ENCODE data around the gene KRTAP4-5.
"Not testable (repeated sequence)": the region's sequence is repeated elsewhere in the genome, so short reads cannot be mapped to it uniquely, and the experiment has no call there.

The KRTAP4-5 gene

DNA sequence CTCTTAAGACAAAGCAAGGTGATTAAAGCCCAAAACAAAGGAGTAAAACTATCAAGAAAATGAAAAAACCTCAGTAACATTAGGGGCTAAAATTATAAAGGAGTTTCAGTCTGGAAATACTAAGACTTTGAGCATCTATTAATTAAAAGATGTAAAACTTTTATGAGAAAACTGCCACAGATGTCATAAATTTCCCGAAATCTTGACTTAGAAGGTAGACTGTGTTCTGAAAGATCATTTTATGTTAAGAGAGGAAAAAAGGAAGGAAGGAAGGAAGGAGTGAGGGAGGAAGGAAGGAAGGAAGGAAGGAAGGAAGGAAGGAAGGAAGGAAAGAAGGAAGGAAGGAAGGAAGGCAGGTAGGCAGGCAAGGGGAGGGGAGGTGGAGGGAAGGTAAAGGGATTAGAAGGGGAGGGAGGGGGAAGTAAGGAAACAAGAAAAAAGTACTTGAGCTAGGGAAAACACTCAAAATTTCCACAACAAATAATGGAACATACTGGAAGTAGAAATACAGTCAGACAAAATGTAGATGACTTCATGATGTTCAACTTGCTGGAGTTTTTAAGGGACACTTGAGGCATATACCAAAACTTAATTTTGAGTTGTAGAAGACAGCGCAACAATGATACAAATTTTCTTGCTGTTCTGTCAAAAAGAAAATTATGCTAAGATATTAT is 2.0 kb downstream of the KRTAP4-5 start:
- DNase-seq = no peak

DNA sequence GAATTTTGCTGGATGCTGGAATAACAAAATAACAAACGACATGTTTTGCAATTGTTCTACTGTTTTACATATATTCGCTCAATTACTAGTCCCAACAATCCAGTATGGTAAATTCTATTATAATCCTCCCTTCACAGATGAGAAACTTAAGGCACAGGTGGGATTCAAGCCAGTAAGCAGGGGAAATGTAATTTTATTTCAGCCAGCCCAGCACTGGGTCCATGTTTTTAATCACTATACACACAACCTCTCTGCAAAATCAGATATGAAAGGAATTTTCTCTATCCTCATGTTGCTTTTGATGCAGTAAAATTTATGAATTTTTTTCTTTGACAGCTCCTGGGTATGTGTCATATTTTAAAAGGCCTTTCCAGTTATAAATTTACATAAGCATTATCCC is 4.4 kb downstream of the KRTAP4-5 start:
- DNase-seq = no peak

GRCh38 chr17:41144846-41145245 is 4.8 kb downstream of the KRTAP4-5 start:
- DNase-seq = no peak

- no peak for DNase-seq
Observed at GRCh38 chr17:41141361-41141760, 8.3 kb downstream of the KRTAP4-5 start.

GRCh38 chr17:41140360-41141131 is 9.1 kb downstream of the KRTAP4-5 start, which contains the start of gene KRTAP4-6:
Gene KRTAP4-6 (minus strand): TSS chr17:41140544. CDS start chr17:41140487, 57 bp downstream.
- DNase-seq = no peak

DNA sequence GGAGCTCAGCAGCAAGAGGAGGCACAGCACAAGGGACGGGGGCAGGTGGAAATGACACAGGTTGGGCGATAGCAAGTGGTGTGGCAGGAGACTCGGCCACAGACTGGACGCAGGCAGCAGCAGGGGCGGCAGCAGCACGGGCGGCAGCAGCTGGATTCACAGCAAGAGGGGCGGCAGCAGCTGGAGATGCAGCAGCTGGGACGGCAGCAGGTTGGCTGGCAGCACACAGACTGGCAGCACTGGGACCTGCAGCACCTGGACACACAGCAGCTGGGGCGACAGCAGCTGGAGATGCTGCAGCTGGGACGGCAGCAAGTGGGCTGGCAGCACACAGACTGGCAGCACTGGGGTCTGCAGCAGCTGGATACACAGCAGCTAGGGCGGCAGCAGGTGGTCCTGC is 9.8 kb downstream of the KRTAP4-5 start:
- not testable (repeated sequence) for DNase-seq

- DNase-seq = no peak
Observed at GRCh38 chr17:41133880-41134735, 15.5 kb downstream of the KRTAP4-5 start.

DNA sequence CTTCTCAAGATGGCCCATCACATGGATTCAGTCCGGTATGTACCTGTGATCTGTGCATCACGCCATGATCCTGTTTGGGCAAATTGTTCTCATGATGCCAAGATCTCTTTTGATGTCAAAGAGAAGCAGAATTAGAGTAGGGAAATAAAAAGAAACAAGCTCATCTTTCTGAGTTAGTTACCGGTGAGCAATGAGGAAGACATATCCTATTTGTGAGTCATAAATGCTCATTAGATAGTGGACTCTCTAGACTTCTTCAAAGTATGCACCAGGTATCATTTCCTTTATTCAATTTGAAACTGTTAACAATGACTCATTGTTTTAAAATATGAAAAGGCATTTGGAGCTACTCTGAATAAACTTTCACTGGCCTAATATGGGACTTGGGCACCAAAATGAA is 17.6 kb downstream of the KRTAP4-5 start:
- no peak for DNase-seq

DNA sequence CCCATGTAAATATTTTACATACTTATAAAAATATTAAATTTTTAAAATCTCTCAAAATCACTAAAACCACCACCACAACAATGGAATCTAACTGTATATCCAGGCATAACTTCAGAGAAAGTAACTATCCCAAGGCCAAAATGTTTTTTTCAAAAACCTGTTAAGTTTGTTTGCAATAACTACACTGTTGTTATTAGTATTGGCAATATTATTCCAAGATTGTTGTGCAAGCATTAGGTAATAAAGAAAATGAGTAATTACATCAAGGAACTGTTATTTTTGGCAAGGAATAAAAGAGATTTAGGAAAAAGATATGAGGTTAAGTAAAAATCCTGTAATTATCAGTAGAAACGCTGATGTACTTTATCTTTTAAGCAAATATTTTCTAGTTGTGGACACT is 22.3 kb downstream of the KRTAP4-5 start:
- no peak for DNase-seq

- DNase-seq = no peak
Observed at GRCh38 chr17:41126412-41126811, 23.2 kb downstream of the KRTAP4-5 start.

DNA sequence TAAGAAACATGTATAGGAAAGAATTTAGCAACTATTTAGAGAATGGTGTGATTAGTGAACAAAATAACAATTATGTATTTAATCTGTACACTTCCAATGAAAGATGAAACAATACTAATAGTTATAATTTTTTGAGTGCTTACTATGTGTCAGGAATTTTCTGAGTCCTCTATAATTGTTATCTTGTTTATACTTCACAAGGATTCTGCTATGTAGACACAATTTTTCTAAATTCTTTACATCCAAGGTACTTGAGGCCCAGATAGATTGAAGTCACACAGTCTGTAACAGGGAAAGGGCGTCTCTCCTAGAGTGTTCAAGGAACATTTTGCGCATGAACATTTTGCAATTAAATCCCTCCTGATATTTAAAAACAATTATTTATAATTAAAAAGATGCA is 24.6 kb downstream of the KRTAP4-5 start:
- no peak for DNase-seq

GRCh38 chr17:41123991-41124371 is 25.6 kb downstream of the KRTAP4-5 start, which contains the start of gene KRTAP4-12:
Gene KRTAP4-12 (minus strand): TSS chr17:41124182. CDS start chr17:41124122, 60 bp downstream.
- DNase-seq = not testable (repeated sequence)

DNA sequence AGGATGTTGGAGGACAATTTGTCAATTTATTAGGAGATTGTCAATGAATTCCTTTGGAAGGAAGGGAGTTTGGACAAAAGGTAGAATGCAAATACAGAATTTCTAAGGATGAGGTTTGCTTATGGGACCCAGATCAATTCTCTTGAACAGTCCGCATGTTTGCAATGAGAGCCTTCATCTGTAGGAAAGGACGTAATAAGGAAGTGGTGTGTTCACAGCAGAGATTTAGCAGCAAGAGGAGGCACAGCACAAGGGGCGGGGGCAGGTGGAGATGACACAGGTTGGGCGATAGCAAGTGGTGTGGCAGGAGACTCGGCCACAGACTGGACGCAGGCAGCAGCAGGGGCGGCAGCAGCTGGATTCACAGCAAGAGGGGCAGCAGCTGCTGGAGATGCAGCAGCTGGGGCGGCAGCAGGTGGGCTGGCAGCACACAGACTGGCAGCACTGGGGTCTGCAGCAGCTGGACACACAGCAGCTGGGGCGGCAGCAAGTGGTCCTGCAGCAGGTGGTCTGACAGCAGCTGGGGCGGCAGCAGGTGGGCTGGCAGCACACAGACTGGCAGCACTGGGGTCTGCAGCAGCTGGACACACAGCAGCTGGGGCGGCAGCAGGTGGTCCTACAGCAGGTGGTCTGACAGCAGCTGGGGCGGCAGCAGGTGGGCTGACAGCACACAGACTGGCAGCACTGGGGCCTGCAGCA is 26.2 kb downstream of the KRTAP4-5 start:
- not testable (repeated sequence) for DNase-seq

- DNase-seq = no peak
Observed at GRCh38 chr17:41121742-41122141, 27.9 kb downstream of the KRTAP4-5 start.

DNA sequence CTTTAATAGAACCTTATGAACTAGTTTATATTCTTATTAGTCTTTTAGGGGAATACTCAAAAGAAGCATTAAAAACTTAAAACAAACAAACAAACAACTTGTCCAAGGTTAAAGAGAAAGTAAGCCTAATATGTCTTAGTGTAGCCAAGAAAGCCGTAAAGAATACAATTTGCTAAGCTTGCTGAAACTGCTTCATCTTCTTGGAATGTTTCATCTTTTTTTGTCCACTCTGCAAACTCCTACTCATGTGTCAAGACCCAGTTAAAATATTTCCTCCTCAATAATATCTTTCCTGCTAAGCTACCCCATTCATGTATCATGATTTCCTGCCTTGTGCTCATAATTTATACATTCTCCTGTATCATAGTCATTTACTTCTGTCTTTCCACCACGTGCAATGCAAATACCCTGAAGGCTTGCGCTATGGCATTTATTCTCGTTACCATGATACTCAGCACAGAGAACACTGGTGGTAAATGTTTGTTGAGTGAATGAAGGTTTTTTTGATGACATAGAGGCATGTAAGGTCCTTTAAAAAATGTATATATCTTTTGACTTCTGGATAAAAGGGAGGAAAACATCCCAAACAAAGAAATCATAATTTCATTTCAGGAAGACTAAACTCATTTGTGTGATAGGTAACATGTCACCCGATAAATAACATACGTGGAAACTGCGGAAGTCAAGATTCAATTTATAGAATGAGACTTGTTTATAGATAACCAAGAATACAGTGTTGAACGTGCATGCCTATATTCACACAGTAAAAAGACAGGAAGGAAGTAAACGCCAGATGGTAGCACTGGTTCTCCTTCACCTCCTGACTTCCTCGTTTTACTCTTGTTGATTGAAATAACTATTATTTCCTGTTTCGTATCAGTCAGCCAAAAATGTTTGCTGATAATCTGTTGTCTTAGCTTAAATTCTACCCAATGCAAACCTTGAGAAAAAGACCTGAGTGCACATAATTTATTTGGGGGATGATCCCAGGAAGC is 29.6 kb downstream of the KRTAP4-5 start:
- DNase-seq = not testable (repeated sequence)

DNA sequence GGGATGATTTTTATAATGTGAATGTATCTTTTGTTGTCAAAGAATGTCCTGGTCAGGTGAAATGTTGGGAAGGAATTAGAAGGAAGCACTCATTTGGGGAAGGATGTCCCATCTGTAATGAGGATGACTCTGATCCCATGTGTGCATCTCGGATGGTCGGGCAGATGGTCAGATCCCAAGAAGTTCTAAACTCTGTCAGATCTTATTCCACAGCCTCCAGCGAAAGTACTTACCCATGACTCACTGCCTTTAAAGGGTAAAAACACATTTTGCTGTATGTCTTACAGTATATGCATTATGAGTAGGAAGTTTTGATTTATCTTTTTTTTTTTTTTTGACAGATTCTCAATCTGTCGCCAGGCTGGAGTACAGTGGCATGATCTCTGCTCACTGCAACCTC is 30.9 kb downstream of the KRTAP4-5 start:
- no peak for DNase-seq

DNA sequence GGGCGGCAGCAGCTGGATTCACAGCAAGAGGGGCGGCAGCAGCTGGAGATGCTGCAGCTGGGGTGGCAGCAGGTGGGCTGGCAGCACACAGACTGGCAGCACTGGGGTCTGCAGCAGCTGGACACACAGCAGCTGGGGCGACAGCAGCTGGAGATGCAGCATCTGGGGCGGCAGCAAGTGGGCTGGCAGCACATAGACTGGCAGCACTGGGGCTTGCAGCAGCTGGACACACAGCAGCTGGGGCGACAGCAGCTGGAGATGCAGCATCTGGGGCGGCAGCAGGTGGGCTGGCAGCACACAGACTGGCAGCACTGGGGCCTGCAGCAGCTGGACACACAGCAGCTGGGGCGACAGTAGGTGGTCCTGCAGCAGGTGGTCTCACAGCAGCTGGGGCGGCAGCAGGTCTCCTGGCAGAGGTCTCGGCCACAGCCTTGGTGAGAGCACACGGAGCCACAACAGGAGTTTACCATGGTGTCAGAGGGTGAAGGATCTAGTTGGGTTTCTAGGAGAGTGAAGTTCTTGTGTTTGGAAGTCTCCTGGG is 31.7 kb downstream of the KRTAP4-5 start, which contains the start of gene KRTAP4-11:
Gene KRTAP4-11, minus strand, starts transcription at position 528 of the 541 bp plus-strand sequence. Its CDS starts 58 bp downstream, at position 470.
- DNase-seq = not testable (repeated sequence)

DNA sequence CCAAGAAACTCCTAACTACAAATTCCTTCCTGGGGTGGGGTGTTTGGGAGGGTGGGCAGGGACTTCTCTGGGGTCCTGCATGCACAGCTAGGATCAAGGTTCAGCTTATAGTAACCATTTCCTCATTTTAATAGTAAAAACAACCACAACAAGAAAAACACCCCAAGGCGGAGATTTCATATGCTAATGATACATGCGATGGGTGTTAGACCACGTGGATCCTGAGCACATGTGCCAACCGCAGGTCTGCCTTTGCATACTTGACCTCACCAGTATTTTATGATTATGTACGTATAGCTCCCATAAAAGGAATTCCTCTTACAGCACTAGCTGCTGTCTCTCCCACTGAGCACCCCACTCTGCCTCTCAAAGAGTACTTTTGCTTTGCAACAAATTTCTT is 33.3 kb downstream of the KRTAP4-5 start:
- DNase-seq = no peak

DNA sequence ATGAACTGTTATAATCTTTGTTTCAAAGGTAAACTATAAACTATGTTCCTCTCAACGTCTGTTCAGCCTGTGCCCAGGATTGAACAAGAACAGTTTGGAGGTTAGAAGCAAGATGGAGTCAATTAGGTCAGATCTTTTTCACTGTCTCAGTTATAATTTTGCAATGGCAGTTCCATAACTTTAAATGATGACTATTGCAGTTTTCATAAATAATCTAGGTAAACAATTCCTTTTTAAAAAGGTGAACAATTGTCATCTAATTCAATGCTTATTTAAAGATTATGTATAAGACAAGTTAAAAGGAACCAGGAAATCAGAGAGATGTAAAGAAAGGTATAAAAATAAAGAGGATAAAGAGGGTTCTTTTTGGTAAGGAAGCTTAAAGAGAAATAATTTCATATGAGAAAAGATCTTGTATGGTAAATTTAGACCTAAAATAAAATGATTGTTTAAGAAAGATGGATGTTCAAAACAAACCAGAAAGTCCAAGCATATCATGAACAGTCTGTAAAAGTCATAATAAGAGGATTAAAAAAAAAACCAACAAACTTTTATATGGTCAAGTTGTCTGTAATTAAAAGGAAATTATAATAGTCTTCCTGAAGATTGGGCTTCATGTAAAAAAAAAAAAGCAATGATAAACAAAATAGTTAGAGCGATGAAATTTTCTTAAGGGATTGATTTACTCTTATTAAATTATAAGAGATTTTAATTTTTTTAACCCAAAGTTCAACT is 38.3 kb downstream of the KRTAP4-5 start:
- no peak for DNase-seq

All from amygdala (tissue), 56 donors.